Bronchial epithelial cell (primary cell): Measurements from ENCODE around the gene CFAP74. TPM values are rescaled to one million over a fixed set of nuclear protein-coding genes. Genes with fewer than 3 reads are reported as not detected.

Experiments
- DNase-seq: peaks from one replicate; pipeline ENCODE4 v3.0.0-alpha.2; 2010; ENCODE audit warnings: low read depth
- FAIRE-seq: peaks from 2 replicates; lab custom pipeline; 2011; peaks lifted over from hg19 to GRCh38; lab: Jason Lieb, UNC
- H3K27me3 ChIP-seq: 2 replicates; pipeline ENCODE4 v1.5.1; 2011; ENCODE audit warnings: low read length; ENCODE audit not compliant: control insufficient read depth, insufficient read depth
- H3K36me3 ChIP-seq: 2 replicates; pipeline ENCODE4 v1.5.1; 2011; ENCODE audit warnings: low read length; ENCODE audit not compliant: control insufficient read depth, insufficient read depth
- H3K4me3 ChIP-seq: 2 replicates; pipeline ENCODE4 v1.5.1; 2011; ENCODE audit warnings: mild to moderate bottlenecking, low read depth, low read length, control low read depth
- total RNA-seq: library from RNA; depleted of rRNA; stranded (reverse); fragments of >200 nt; gene quantifications from 2 replicates; pipeline ENCODE4 v1.2.1, GENCODE V29; 2014
- TF ChIP-seq, protein P1 (sequence below): IDR thresholded peaks from 2 replicates; pipeline ENCODE4 v1.5.1; 2011; ENCODE audit warnings: mild to moderate bottlenecking, moderate library complexity, low read length, control low read depth, inconsistent platforms; ENCODE audit not compliant: insufficient read depth, severe bottlenecking

CFAP74 gene
- total RNA-seq, 1 donor from 2014 or later, result not detected

DNA sequence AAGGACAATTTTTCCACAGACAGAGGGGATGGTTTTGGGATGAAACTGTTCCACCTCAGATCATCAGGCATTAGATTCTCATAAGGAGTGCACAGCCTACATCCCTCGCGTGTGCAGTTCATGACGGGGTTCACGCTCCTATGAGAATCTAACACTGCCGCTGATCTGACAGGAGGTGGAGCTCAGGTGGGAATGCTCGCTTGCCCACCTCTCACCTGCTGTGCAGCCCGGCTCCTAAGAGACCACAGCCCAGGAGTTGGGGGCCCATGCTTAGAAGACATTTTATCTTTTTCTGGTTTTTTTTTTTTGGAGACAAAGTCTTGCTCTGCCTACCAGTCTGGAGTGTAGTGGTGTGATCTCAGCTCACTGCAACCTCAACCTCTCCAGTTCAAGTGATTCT lies 128.7 kb downstream of the CFAP74 start:
- H3K36me3 ChIP-seq, result peaks cover 16% of the 10 kb centered on the region
- no peak for FAIRE-seq

DNA sequence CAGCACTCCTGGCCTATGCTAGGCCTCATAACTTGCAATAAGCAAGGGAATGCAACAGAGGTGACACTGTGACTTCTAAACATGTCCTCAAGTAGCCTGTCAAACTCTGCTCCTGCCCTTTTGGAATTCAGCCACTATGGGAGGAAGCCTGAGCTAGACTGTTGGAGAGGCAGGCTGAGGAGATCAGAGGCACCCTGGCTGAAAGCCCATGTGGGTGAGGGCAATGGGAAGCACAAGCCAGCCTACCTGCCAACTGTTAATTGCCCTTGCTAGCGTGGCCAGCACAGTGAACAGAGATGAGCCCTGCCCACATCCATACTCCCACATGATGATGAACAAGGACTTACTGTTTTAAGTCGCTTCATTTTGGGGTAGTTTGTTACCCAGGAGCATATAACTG lies 130.4 kb downstream of the CFAP74 start:
- TF ChIP-seq, protein P1, sequence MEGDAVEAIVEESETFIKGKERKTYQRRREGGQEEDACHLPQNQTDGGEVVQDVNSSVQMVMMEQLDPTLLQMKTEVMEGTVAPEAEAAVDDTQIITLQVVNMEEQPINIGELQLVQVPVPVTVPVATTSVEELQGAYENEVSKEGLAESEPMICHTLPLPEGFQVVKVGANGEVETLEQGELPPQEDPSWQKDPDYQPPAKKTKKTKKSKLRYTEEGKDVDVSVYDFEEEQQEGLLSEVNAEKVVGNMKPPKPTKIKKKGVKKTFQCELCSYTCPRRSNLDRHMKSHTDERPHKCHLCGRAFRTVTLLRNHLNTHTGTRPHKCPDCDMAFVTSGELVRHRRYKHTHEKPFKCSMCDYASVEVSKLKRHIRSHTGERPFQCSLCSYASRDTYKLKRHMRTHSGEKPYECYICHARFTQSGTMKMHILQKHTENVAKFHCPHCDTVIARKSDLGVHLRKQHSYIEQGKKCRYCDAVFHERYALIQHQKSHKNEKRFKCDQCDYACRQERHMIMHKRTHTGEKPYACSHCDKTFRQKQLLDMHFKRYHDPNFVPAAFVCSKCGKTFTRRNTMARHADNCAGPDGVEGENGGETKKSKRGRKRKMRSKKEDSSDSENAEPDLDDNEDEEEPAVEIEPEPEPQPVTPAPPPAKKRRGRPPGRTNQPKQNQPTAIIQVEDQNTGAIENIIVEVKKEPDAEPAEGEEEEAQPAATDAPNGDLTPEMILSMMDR, result no peak
- peaks cover 15% of the 10 kb centered on the region for H3K36me3 ChIP-seq
- FAIRE-seq, result no peak
- no peak for DNase-seq
- H3K27me3 ChIP-seq, result no peaks in the 10 kb centered on the region
- no peak overlapping the region for H3K4me3 ChIP-seq

More for the DNA sequence above, 128.7 kb downstream of the CFAP74 start:
- TF ChIP-seq, protein P1, result no peak
- Histone ChIP-seq H3K4me3 (no peak overlapping the region), H3K27me3 (no peaks in the 10 kb centered on the region)
- no peak for DNase-seq

DNA sequence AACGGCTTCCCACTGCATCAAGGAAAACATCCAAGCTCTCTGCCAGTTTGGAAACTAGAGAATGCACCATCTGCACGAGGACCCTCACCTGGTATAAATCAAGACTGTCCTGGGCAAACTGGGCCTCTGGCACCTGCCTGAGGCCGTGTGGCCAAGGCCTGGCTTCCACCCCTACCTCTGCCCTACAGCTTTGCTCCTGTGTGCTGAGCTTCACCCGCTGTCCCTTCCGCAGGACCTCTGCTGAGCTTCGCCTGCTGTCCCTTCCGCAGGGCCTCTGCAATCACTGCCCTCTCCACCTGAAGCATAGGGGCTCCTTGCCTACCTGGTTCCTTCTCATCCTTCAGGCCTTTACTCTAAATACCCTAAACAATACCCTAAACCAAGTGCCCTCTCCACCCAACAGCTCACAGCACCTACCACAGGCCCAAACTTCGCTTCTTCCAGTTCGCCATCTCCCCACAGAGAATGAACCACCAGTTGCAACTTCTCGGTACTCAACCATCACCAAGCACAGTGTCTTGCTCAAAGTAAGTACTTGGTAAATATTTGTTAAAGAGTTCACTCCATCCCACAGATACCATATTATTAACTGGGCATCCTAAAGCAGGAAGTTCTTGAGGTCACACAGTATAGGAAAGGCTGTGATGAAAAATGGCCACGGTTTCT lies 131.1 kb downstream of the CFAP74 start:
- H3K36me3 ChIP-seq, result peaks cover 15% of the 10 kb centered on the region

More for the DNA sequence above, 131.1 kb downstream of the CFAP74 start:
- H3K27me3 ChIP-seq, result no peaks in the 10 kb centered on the region
- no peak overlapping the region for H3K4me3 ChIP-seq
- FAIRE-seq (no peak), DNase-seq (no peak)
- TF ChIP-seq, protein P1, result no peak

Other genes with a start within 250 kb of the CFAP74 start
- gene NADK, start 225.3 kb downstream of the CFAP74 start, total RNA-seq, result 41.6 and 51.0 TPM in 2 replicates
- gene GNB1, start 112.7 kb downstream of the CFAP74 start, total RNA-seq, result 116 and 126 TPM in 2 replicates
- under 0.01 and 0.77 TPM in 2 replicates for gene CALML6, start 88.5 kb downstream of the CFAP74 start, total RNA-seq
- gene TMEM52, start 84.5 kb downstream of the CFAP74 start, total RNA-seq, result 1.4 and 1.6 TPM in 2 replicates
- gene GABRD, start 15.6 kb upstream of the CFAP74 start, total RNA-seq, result not detected in 2 replicates
- 34.6 and 38.4 TPM in 2 replicates for gene PRKCZ, start 46.6 kb upstream of the CFAP74 start, total RNA-seq
- 14.2 and 15.0 TPM in 2 replicates for gene FAAP20, start 191.0 kb upstream of the CFAP74 start, total RNA-seq
- 8.4 and 9.2 TPM in 2 replicates for gene SKI, start 224.5 kb upstream of the CFAP74 start, total RNA-seq